Common myeloid progenitor, CD34-positive (primary cell): ENCODE measurements around the gene WRAP73.
A peak's percentile ranks its signal among the peaks of the same experiment; 100 is the strongest.

Source experiments
- CTCF ChIA-PET: fragments of 350-600 bp; sonication (Branson Sonifier 250); formaldehyde crosslinking; loops from one replicate; lab custom pipeline; 2021; ENCODE audit warnings: antibody characterized with exemption; lab: Charles Lee
- POLR2A ChIA-PET: fragments of 350-600 bp; sonication (Branson Sonifier 250); formaldehyde crosslinking; loops from one replicate; lab custom pipeline; 2021; ENCODE audit warnings: antibody characterized with exemption; lab: Charles Lee
- DNase-seq, 3 donors: peaks; one replicate each; pipeline versions ENCODE4 v3.0.0 to v3.0.0-alpha.2; 2013
- H3K27ac ChIP-seq, 2 experiments: 1 replicate in 1 of 2; 2 replicates in 1 of 2; pipeline ENCODE4 v1.7.0; 2013; ENCODE audit warnings: inconsistent platforms in 2 of 2, low read length in 2 of 2, mild to moderate bottlenecking in 2 of 2, low read depth in 1 of 2, moderate library complexity in 1 of 2; ENCODE audit not compliant: severe bottlenecking in 2 of 2, insufficient read depth in 1 of 2, poor library complexity in 1 of 2
- H3K27me3 ChIP-seq, 5 experiments: replicated peaks in 2 of 5; 1 replicate in 3 of 5; 2 replicates in 2 of 5; pipeline versions ENCODE4 v1.6.1 to v1.7.0; 2013; ENCODE audit warnings: low read length in 4 of 5, mild to moderate bottlenecking in 2 of 5, moderate library complexity in 2 of 5, inconsistent platforms in 1 of 5; ENCODE audit not compliant: insufficient read depth in 5 of 5, control insufficient read depth in 4 of 5
- H3K36me3 ChIP-seq, 4 experiments: 1 replicate in 2 of 4; 2 replicates in 2 of 4; pipeline versions ENCODE4 v1.6.1 to v1.7.0; 2013; ENCODE audit warnings: low read length in 3 of 4, control low read depth in 1 of 4, mild to moderate bottlenecking in 1 of 4; ENCODE audit not compliant: control insufficient read depth in 4 of 4, insufficient read depth in 4 of 4
- H3K4me1 ChIP-seq, 4 experiments: 1 replicate in 3 of 4; 2 replicates in 1 of 4; pipeline versions ENCODE4 v1.6.1 to v1.7.1; 2013; ENCODE audit warnings: low read length in 3 of 4, mild to moderate bottlenecking in 3 of 4, control low read depth in 1 of 4, inconsistent platforms in 1 of 4, moderate library complexity in 1 of 4; ENCODE audit not compliant: control insufficient read depth in 4 of 4, insufficient read depth in 4 of 4; ENCODE audit errors: control extremely low read depth in 1 of 4
- H3K4me3 ChIP-seq, 7 experiments: 1 replicate in 4 of 7; 2 replicates in 3 of 7; pipeline versions ENCODE4 v1.5.1 to v1.7.0; 2013; ENCODE audit warnings: mild to moderate bottlenecking in 7 of 7, low read length in 6 of 7, moderate library complexity in 6 of 7, inconsistent platforms in 2 of 7, low read depth in 2 of 7, control low read depth in 1 of 7; ENCODE audit not compliant: insufficient read depth in 4 of 7, control insufficient read depth in 1 of 7; ENCODE audit errors: extremely low read depth in 1 of 7
- H3K9me3 ChIP-seq, 5 experiments: 1 replicate in 4 of 5; 2 replicates in 1 of 5; pipeline versions ENCODE4 v1.6.1 to v1.7.1; 2013; ENCODE audit warnings: low read length in 4 of 5, mild to moderate bottlenecking in 2 of 5, inconsistent platforms in 1 of 5, low read depth in 1 of 5, moderate library complexity in 1 of 5; ENCODE audit not compliant: control insufficient read depth in 4 of 5, insufficient read depth in 2 of 5; ENCODE audit errors: control extremely low read depth in 1 of 5
- WGBS: methylation state at CpG from one replicate; pipeline ENCODE4 v1.1.5; 2013; ENCODE audit not compliant: insufficient coverage; 5-methylcytosine and 5-hydroxymethylcytosine counted together

WRAP73 gene

GRCh38 chr1:3618531-3618880 lies 31.4 kb downstream of the WRAP73 start:
- DNase-seq, result peak in 2 of 3 donors; percentile 54 to 68
- POLR2A ChIA-PET, result interaction anchor here (0.7 kb wide), 1 partner anchor 275 kb away, joined by 3 read pairs; no protein-coding TSS in a partner anchor
- CTCF ChIA-PET, result interaction anchor here (0.9 to 6.4 kb wide), 8 partner anchors 8 to 165 kb away, joined by 3 to 63 read pairs (median 7); partner anchors contain the start of gene MEGF6
- H3K4me1 ChIP-seq, result peaks cover 0 to 26% (median 20%) of the 10 kb centered on the region in 4 experiments
- no peaks in the 10 kb centered on the region for H3K27me3 ChIP-seq
- no peak overlapping the region for H3K4me3 ChIP-seq
- 23% methylated on average over 8 of the region's 9 CpGs for WGBS
- H3K36me3 ChIP-seq, result no peaks in the 10 kb centered on the region
- H3K27ac ChIP-seq, result no peak overlapping the region
- H3K9me3 ChIP-seq, result no peaks in the 10 kb centered on the region

DNA sequence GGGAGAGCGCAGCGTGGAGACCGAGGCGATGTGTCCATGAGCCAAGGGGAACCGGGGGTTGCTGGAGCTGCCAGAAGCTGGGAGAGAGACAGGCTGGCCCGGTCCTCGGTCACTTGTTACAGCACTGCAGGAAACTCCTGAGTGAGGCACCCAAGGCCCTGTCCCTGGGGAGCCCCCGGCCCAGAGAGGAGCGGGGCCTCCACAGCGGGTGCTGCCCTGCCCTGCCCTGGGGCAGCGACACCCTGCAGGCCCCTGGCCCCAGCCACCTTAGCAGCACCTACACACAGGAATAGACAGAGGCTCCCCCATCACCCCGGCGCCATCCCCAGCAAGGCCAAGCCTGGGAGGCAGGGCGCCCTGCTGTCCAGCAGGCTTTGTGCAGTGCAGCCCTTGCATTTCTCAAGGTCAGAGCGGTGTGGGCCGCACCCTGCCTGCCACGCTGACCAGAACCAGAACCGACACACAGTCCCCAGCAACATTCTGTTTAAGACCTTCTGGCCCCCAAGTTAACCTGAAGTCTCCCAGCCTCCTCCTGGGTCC lies 32.0 kb downstream of the WRAP73 start:
- H3K36me3 ChIP-seq, result no peaks in the 10 kb centered on the region
- H3K9me3 ChIP-seq, result no peaks in the 10 kb centered on the region
- POLR2A ChIA-PET, result no interaction called here
- no peak overlapping the region for H3K27ac ChIP-seq
- CTCF ChIA-PET, result interaction anchor here (1.0 to 1.4 kb wide), 2 partner anchors 7 to 62 kb away, joined by 5 to 6 read pairs; partner anchors contain the start of gene MEGF6
- H3K4me1 ChIP-seq, result peaks cover 0 to 23% (median 16%) of the 10 kb centered on the region in 4 experiments
- DNase-seq, result no peak
- no peak overlapping the region for H3K4me3 ChIP-seq
- no peaks in the 10 kb centered on the region for H3K27me3 ChIP-seq
- 97% methylated on average over 15 of the region's 18 CpGs for WGBS

GRCh38 chr1:3616861-3617260 lies 33.0 kb downstream of the WRAP73 start:
- H3K36me3 ChIP-seq, result no peaks in the 10 kb centered on the region
- H3K4me3 ChIP-seq, result no peak overlapping the region
- ChIA-PET CTCF (interaction anchor here (1.0 to 2.0 kb wide), 3 partner anchors 58 to 126 kb away, joined by 5 read pairs; no protein-coding TSS in a partner anchor), POLR2A (no interaction called here)
- WGBS, result 93% methylated on average over 3 of the region's 9 CpGs
- H3K27me3 ChIP-seq, result peaks cover 0 to 2% (median 0%) of the 10 kb centered on the region in 5 experiments
- no peaks in the 10 kb centered on the region for H3K9me3 ChIP-seq
- no peak for DNase-seq
- H3K4me1 ChIP-seq, result peaks cover 0 to 26% (median 20%) of the 10 kb centered on the region in 4 experiments
- no peak overlapping the region for H3K27ac ChIP-seq

- H3K27ac ChIP-seq, result no peak overlapping the region
- ChIA-PET CTCF (interaction anchor here (0.8 to 2.3 kb wide), 14 partner anchors 9 to 126 kb away, joined by 3 to 11 read pairs (median 4); no protein-coding TSS in a partner anchor), POLR2A (no interaction called here)
- peaks cover 0 to 38% (median 32%) of the 10 kb centered on the region in 4 experiments for H3K4me1 ChIP-seq
- H3K36me3 ChIP-seq, result no peaks in the 10 kb centered on the region
- no peaks in the 10 kb centered on the region for H3K9me3 ChIP-seq
- WGBS, result 62% methylated on average over 19 of the region's 20 CpGs
- H3K4me3 ChIP-seq, result no peak overlapping the region
- peak in 1 of 3 donors; percentile 45 for DNase-seq
- peaks cover 0 to 3% (median 0%) of the 10 kb centered on the region in 5 experiments for H3K27me3 ChIP-seq
Measured at GRCh38 chr1:3614755-3615742, 34.9 kb downstream of the WRAP73 start.

DNA sequence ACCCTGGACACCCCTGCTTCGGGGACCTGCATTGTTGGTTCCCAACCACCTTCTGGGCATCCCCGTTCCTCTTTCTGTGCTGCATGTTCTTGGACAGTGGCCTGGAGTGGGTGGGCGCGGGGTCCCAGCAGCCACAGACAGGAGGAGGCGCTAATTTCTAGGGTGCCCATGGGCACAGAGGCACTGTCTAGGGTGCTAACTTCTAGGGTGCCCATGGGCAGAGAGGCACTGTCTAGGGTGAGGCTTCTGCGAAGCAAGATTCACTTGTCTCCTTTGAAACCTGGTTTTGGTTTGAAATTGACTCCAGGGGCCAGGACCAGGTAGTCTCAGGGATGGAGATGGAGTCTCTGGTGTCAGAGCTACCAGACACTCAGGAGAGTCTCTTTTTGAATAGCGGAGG lies 37.8 kb downstream of the WRAP73 start:
- no peaks in the 10 kb centered on the region for H3K9me3 ChIP-seq
- peaks cover 2 to 40% (median 38%) of the 10 kb centered on the region in 4 experiments for H3K4me1 ChIP-seq
- peaks cover 0 to 7% (median 4%) of the 10 kb centered on the region in 4 experiments for H3K36me3 ChIP-seq
- peak overlapping the region in 4 of 7 experiments; percentile 32 to 72 (median 57) for H3K4me3 ChIP-seq
- 51% methylated on average over 4 of the region's 7 CpGs for WGBS
- H3K27me3 ChIP-seq, result peaks cover 0 to 3% (median 0%) of the 10 kb centered on the region in 5 experiments
- H3K27ac ChIP-seq, result no peak overlapping the region
- ChIA-PET CTCF (no interaction called here), POLR2A (no interaction called here)
- no peak for DNase-seq

DNA sequence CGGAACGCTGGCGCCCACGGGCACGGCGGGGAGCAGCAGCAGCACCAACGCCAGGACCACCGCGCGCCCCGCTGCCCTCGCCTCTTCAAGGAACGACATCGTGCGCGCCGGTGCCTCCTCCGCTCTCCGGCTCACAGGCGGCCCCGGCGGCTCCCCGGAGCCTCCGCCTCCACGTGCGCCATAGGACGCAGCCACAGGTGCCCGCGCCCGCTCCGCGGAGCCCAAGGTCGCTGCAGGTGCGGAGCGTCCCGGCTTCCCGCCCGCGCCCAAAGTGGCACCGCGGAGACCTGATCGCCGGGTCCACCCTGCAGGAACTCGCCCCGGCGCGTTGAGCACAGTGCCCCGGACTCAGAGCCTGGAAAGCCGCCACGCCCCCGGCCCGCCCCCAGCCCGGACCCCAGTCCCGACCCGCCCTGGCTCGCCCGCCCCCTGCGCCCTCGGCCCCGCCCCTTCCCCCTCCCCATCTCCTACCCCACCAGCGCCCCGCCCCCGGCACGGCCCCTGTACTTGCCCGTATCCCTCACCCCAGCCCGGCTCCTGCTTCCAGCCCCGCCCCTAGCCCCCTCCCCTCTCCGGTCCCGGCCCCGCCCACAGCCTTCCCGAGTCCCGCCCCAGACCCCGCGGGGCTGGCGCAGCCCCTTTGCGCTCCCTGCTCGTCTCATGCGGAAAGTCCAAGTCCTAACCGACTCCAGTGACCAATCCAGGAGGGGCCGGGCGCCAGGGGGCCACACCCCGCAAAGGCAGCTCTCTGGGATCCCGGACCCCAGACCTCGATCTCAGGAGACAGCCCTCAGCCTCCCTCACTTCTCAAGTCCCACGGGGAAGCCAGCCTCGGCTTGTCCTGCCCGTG lies 38.5 kb downstream of the WRAP73 start, which contains the start of gene MEGF6:
MEGF6 (minus strand) TSS at position 339 of the 850 bp plus-strand sequence; CDS start at position 99, 240 bp downstream.
- DNase-seq, result peak; percentile 69 to 79 (median 77)
- peaks cover 0 to 14% (median 7%) of the 10 kb centered on the region in 4 experiments for H3K36me3 ChIP-seq
- no peaks in the 10 kb centered on the region for H3K9me3 ChIP-seq
- no peak within 1 kb of the TSS for H3K27ac ChIP-seq
- H3K4me3 ChIP-seq, result peak within 1 kb of the TSS; percentile 39 to 79 (median 71)
- peaks cover 0 to 3% (median 0%) of the 10 kb centered on the region in 5 experiments for H3K27me3 ChIP-seq
- WGBS, result under 1% methylated on average over 49 of the region's 87 CpGs
- H3K4me1 ChIP-seq, result peaks cover 2 to 40% (median 38%) of the 10 kb centered on the region in 4 experiments
- ChIA-PET POLR2A (no interaction called here), CTCF (interaction anchor here (1.8 kb wide), 1 partner anchor 7 kb away, joined by 6 read pairs; no protein-coding TSS in a partner anchor)
